MM.1S (cell line): Measurements from ENCODE around the gene THEM4.

ENCODE experiments used
- CTCF ChIP-seq: fragments of 300-600 bp; sonication (generic); IDR thresholded peaks from 2 replicates; pipeline ENCODE4 v1.5.1; 2016; ENCODE audit warnings: antibody characterized with exemption, low read length, mixed read lengths
- EZH2 ChIP-seq: fragments of 300-600 bp; sonication (generic); optimal IDR thresholded peaks from 2 replicates; pipeline ENCODE3; 2017; ENCODE audit warnings: low read depth, mild to moderate bottlenecking, antibody characterized with exemption, low read length, mixed read lengths

GRCh38 chr1:151953409-151954094, 44.2 kb upstream of the THEM4 start:
- TF ChIP-seq CTCF (no peak), EZH2 (no peak)
